Measurements from ENCODE around the gene SSBP2.

GRCh38 chr5:81638471-81638870 lies 112.4 kb downstream of the SSBP2 start:
- TF ChIP-seq POLR2A (IDR thresholded peaks at IDR 0.05; ENCODE audit: low read depth, low read length) (no peak), POLR2AphosphoS5 (IDR thresholded peaks at IDR 0.05; ENCODE audit: low read depth, low read length) (no peak)

All from GM12892 (cell line).